ENCODE measurements around the gene HMX1.

HMX1 gene

GRCh38 chr4:8840816-8841455 is 30.7 kb downstream of the HMX1 start:
- DNase-seq (ENCODE audit: low spot score): no peak

DNA sequence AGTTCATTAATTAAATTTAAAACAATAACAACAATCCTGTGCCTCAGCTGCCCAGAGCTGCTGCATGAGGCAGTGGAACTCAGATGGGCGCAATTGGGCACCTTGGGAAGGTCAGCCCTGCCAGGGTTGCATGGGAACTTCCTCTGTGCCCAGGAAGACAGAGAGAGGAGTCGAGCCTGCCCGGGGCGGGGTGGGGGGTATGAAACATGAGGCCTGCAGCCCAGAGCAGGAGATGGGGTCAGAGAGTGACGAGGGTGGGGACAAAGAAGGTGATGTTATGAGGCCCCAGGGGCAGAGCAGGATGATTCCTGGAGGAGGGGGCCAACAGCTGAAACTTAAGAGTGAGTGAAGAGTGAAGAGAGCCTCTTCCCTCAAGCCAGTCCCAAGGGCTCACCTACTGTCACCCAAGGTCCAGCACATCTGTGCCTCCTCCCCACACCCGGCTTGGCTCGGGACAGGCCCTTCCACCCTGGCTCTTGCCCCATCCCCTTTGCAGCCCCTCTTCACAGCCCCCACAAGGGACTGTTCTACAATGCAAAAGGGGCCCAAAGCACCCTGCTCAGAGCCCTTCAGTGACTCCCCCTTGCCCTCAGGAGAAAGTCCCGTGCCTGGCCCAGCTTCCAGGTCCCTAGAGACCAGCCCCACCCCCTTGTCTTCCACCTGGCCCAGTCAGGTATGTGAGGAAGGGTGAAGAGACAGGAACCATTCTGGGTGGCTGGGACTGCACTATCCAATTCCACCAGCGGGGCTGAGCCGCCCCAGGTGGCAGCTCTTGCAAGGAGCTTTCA is 31.4 kb downstream of the HMX1 start:
- no peak for DNase-seq (ENCODE audit: low spot score)

- DNase-seq (ENCODE audit: low spot score): no peak
Observed at GRCh38 chr4:8838961-8839431, 32.6 kb downstream of the HMX1 start.

DNA sequence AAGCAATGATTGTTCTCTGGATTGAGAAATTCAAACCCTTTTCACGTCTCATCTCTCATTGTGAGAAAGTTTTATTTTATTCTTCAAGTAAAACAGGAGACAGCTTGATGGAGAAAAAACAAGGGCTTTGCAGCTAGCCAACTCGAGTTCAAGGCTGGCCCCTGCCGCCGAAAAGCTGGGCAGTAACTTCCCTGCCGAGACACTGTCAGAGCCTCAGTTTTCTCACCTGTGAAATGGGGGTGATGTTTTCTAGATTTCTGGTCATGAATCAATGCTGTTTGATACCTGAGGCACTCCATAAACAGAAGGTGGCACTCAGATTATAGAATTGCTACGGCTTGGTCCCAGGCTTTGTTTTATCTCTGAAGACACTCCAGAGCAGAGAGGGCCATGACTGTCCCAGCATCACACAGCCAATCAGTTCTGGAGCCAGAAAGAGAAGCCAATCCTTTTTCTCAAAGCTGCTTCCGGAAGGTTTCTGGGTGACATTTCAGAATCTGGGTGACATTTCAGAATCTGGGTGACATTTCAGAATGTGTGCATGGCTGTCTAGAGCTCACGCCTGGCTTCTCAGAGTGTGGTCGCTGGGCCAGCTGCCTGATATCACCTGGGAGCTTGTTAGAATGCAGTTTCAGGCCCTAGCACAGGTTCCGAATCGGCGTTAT is 33.2 kb downstream of the HMX1 start:
- no peak for DNase-seq (ENCODE audit: low spot score)

DNA sequence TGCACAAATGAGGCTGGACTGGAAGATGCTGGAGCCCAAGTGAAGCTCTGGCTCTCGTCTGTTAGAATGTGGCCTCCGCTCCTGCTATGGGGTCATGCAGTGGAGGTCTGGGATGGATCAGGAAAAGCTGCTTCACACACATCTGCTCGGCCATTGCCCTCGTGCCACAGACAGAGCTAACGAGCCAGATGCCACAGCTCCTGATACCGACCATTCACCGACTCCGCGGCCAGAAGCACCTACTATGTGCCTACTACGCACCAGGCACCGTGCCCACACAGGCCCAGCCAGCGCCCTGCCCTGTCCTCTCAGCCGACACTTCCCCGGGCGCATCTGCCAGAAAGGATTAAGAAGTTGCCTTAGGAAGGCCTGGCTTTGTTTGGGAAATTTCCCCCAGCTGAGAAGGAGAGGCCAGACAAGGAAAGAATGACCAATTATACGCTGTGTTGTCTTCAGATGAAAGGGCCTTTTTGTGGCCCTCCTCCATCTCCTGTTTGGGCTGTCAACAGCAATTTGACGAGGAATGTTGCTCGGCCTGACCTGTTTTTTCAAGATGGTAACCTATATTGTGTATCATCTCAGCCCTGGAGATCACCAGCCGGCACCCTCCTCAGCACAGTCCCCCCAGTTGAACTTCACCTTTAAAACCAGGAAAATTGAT is 34.3 kb downstream of the HMX1 start:
- no peak for DNase-seq (ENCODE audit: low spot score)

DNA sequence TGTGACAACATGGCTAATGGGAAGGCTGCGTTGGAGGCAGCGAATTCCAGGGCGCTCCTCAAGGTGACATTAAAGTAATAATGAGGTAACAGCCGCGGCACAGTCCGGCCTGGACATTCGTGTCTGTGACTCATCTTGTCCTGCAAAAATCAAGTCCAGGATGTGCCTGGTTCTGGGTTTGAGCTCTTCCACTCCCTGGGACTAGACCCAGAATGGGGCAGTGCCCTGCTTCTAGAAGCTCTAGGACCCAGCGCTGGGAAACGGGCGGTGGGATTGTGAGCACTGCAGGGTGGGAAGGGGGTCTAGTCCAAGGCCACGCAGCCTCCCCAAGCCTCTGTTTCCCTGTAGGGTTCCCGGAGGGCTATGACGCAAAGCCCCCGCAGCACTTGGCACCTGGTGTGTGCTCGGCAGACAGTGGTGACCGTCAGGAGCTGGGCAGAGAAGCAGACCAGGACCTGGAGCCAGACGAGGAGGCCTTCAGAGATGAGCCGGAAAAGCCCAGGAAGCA is 34.9 kb downstream of the HMX1 start:
- no peak for DNase-seq (ENCODE audit: low spot score)

DNA sequence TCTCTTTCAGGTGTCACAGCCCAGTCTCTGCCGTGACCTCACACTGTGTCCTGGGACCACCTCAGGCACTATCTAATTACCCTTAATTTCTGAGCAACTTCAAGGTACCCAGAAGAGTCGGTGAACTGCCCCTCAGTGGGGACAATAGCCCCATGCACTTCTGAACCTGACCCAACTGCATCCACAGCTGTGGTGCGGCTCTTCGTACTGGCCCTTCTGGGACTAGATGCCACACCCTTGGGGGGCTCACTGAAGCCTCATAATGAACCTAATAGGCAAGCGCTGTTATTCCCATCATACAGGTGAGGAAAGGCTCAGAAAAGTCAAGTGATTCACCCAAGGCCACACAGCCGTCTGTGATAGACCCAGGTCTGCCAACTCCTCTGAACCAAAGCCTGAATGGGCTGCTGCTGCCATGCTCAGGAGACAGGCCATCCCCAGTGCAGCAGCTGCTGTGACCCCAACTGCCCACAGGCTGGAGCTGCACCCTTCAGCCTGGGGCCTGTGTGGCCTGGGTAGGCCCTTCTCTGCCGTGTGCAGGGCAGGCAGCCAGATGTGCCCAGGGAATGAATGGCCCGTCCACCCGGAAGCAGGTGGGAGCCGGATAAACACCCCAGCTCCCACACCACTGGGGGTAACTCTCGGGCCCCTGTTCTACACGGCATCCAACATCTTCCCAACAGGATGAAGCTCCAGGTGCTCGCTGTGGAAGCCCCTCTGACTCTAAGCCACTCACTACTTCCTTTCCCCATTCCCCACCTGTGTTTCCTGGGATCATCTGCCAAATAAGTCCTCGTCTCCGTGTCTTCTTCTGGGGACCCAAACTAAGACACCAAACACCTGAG is 35.9 kb downstream of the HMX1 start:
- no peak for DNase-seq (ENCODE audit: low spot score)

DNA sequence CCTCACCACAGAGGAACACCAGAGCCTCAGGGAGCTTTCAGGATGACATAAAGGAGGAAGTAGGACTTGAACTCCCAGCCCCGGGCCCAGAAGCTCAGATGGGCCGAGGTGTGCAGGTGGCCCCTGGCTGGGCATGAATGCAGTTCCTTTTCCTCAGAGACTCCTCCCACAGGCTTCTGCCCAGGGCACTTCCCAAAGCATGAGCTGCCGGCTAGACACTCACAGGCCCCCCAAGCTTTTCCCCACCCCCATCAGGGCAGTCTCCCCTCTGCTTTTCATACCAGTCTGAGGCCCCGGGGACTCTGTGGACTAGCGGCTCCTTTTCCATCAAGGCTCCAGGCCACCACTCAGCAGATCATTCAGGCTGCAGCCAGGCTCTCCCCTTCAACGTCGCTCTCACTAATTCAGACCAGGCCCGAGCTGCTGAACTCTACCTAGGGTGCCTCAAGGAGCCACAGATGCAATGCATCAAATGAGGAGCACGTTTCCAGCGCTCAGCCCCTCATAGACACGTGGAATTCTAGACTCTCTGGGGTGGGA is 36.9 kb downstream of the HMX1 start:
- DNase-seq (ENCODE audit: low spot score): no peak

DNA sequence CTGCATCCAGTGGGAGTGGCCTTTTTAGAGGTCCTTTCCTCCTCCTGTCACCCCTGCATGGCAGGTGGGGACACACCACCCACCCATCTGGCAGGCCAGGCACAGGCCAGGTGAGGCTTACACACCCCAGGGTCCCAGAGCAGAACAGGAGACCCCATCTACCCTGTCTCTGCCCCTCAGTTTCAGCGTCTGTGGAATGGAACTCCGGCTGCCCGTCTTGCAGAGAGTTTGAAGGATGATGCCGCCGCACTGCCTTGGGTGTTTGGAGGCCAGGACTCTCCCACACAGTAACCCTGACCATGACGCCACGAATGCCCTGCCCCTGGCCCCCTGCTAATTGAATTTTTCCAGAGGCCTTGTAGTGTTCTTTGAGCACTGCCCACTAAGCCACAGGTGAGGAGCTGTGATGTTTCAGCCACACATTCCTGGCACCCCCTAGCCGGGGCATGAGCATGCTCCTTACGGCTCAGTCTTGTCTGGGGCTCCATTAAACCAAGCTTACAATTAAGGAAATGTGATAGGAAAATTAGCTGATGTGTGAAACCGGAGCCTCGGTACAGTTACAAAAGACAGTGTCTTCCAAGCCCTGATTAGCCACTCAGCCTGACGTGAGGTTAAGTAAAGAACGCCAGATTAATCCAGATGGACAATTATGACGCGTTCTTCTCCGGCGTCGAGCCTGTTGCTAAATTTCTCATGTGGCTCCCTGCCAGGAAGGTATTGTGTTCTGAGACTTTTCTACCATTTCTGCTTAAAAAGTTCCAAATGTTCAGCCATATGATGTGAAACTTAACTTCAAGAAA is 39.3 kb downstream of the HMX1 start:
- no peak for DNase-seq (ENCODE audit: low spot score)

DNA sequence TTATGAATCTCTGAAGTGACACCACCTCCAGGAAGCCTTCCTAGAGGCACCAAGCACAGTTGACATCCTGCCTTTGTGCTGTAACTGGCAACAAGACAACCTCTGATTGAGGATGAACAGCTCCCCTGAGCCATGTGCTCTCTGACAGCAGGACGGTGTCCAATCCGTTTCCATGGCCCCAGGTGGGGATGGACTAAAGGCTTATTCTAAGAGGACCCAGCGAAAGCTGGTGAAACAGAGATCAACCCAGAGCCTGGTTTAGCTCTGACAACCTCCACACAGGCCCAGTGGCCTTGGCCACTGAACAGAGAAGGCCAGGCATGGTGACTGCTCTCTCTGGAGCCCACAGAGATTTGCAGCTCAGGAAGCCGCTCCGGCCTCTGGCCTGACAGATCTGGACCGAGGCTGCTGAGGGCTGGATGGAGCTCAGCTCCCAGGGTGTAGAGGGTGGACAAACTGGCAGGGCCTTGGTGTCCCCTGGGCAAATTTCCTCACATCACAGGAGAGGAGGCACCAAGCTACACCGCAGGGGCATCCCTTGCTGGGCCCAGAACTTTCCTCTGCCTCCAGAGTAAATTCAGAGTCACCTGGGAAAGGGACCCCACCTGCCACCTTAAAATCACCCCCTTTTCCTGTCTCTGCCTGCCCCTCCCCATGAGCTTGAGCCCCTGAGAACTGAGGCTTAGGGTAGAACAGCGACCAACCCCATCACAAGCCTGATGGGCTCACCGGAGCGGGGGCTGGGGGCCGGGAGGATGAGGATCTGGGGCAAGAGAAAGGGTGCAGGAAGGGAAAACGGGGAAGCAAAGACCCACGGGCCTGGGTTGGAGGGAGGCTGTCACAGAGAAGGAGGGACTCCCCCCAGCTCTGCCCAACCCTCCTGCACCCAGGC is 40.2 kb downstream of the HMX1 start:
- no peak for DNase-seq (ENCODE audit: low spot score)

- no peak for DNase-seq (ENCODE audit: low spot score)
Observed at GRCh38 chr4:8830611-8831200, 40.9 kb downstream of the HMX1 start.

- no peak for DNase-seq (ENCODE audit: low spot score)
Observed at GRCh38 chr4:8830056-8830455, 41.6 kb downstream of the HMX1 start.

- DNase-seq (ENCODE audit: low spot score): no peak
Observed at GRCh38 chr4:8829584-8829983, 42.1 kb downstream of the HMX1 start.

GRCh38 chr4:8828869-8829268 is 42.8 kb downstream of the HMX1 start:
- no peak for DNase-seq (ENCODE audit: low spot score)

DNA sequence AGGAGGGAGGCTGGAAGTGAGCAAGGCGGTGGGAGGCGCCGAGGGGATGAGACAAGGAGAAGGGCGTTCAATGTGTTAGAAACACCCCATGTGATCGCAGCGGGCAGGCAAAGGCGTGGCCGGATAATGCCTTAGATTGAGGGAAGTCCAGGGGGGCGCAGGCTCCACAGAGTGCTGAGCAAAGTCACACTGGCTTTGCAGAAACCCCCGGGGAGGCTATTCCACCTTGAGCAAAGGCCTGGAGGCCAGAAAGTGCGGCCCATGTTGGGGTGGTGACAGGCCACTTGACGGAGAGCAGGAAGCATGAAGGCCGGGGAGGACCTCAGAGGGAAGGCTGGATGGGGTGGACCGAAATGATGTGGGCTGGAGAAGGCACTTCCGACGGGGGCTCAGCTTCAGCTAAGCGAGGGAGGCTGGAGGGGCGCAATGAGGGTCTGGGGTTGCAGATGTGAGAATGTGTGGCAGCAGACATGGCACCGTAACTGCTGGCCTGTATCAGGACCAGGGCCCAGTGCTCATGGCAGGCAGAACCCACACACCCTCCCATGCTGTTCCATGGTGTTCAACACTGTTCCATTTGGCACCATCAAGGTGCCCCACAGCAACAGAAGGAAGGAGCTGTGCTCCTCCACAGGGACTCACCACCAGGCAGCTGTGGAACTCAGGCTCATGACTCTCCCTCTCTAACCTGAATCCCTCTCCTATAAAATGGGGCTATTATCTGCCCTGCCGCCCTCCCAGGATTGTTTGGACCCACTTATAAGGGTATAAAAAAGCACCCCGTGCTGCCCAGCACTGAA is 50.3 kb downstream of the HMX1 start:
- DNase-seq (ENCODE audit: low spot score): no peak

- no peak for DNase-seq (ENCODE audit: low spot score)
Observed at GRCh38 chr4:8820178-8821102, 51.2 kb downstream of the HMX1 start.
